GM18858 (cell line): ENCODE data around the gene ADGRD1.

Source experiments
- ATAC-seq: cut with Tn5 transposase; IDR thresholded peaks from one replicate; pipeline ENCODE4 v1.9.1; 2021; ENCODE audit not compliant: unreplicated experiment

The ADGRD1 gene

GRCh38 chr12:131020326-131021153 lies 66.8 kb downstream of the ADGRD1 start:
- ATAC-seq, result no peak

DNA sequence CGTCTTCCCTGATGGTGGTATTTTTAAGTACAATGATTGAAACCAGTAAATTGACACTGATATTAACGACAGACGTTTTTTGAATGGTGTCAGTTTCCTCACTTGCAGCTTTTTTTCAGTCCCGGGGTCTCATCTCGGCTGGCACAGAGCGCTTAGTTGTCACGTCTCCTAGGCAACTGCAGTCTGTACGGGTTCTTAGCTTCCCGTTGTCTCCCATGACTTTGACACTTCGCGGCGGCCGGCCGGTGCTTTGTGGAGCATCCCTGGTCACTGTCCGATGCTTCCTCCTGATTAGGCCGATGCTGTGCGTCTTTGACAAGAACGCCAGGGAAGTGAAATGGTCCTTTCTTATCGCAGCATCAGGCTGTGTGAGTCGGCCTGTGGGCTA lies 67.4 kb downstream of the ADGRD1 start:
- no peak for ATAC-seq

- ATAC-seq, result no peak
Observed at GRCh38 chr12:131024026-131024425, 70.3 kb downstream of the ADGRD1 start.

DNA sequence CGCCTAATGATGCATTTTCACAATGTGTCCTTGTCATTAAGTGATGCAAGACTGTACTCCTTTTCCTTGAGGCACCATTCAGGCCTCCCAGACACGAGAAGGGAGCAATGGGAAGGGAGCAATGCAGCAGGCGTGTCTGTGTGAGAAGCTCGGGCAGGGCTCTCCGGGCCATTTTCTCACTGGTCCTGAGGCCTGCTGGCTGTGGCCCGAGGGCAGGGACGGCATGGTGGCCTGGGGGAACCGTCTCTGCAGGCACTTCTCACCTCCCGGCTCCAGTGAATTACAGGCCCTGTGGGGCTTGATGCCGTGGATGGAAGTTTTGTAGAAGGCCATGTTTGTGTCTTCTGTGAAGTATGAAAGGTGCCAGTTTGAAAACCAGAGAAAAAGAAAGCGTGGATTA lies 71.0 kb downstream of the ADGRD1 start:
- ATAC-seq, result no peak

DNA sequence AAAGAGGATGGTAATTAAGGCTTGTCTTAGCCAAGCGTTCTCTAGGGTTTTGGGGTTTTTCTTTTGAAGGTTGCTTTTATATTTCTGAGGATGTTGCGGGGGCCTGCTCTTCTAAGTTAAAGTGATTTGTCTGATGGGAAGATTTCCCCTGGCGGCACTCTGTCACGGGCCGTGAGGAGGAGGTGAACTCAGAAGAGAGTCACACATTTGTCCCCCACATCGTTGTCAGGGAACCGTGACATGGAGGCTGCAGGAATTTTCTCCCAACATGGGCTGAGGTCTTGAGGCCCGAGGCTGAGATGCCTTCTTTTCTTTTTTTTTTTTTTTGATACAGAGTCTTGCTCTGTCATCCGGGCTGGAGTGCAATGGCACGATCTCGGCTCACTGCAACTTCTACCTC lies 71.5 kb downstream of the ADGRD1 start:
- no peak for ATAC-seq

DNA sequence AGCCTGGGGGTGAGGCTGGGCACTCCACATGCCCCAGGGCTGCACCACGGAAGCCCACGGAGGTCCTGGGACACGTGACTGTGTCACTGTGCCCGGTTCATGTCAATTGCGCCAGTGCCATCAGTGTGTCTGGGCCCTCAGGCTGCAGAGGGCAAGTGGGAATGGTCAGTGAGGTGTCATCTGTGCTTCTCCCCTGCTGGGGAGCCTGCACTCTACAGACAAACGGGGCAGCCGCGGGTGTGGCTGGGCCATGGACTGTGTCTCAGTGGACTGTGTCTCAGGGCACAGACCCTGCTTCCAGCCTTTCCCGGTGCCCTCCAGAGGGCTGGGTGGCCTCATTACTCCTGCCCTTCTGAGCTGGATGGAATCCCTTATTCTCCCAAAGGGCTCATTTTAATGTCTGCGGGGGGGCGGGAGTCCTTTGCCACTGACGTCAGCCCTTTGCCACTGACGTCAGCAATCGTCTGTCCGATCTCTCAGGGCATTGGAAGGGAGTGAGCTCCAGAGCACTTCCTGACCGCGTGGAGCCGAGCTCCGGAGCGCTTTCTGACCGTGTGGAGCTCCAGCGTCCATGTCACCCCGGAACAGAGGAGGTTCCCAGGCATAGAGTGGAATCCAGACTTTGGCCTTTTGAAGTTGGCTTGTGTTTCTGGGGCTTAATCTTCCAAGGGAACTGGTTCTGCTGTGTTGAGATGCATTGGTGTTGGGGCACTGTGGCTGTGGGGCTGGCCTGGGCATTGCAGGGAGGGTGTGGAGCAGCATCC lies 72.4 kb downstream of the ADGRD1 start:
- no peak for ATAC-seq

DNA sequence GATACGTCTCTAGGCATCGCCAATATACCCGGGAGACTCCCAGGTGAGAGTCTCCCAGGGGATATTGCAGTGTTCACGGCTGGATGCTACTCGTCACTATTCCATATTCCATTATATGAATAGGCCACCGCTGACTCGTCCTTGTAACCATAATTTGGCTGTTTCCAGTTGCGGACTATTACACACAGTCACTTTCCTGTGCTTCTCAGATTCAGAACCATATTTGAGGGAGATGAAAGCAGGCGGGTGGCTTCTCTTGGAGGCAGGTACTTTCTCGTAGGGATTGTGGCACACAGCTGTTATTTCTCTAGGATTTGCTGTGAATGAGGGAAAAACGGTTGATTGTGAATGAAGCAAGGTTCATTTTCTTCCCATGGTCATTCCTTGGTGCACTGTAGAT lies 73.0 kb downstream of the ADGRD1 start:
- no peak for ATAC-seq

- no peak for ATAC-seq
Observed at GRCh38 chr12:131027264-131027663, 73.6 kb downstream of the ADGRD1 start.

DNA sequence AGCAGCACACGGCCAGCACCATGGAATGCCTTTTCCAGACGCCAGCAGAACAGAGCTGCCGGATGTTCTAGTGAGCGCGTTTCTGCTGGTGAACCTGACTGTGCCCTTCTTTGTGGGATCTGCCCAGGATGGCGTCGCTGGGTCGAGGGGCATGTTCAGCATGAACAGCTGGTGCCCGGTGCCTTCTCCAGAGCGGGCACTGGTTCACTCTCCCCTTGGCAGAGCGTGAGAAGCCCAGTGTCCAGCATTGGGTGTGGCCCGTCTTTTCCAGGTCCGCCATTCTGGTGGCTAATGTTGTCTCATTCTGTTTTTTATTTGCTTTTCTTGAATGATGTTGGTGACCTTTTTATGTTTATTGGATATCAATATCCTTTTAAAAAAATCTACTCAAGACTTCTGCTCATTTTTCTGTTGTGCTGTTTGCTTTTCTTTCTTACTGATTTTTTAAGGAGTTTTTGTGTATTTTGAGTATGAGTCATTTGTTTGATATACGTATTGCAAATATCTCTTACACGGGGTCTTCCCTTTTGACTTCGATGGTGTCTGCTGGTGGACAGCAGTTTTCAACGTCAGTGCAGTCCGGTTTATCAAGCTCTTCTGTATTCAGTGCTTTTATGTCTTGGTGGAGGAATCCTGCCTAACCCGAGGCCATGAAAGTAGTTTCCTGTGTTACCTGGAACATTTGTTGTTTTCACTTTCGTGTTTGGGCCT lies 74.3 kb downstream of the ADGRD1 start:
- ATAC-seq, result no peak

GRCh38 chr12:131028587-131029338 lies 75.1 kb downstream of the ADGRD1 start:
- ATAC-seq, result no peak

GRCh38 chr12:131030472-131031328 lies 77.0 kb downstream of the ADGRD1 start:
- ATAC-seq, result no peak

DNA sequence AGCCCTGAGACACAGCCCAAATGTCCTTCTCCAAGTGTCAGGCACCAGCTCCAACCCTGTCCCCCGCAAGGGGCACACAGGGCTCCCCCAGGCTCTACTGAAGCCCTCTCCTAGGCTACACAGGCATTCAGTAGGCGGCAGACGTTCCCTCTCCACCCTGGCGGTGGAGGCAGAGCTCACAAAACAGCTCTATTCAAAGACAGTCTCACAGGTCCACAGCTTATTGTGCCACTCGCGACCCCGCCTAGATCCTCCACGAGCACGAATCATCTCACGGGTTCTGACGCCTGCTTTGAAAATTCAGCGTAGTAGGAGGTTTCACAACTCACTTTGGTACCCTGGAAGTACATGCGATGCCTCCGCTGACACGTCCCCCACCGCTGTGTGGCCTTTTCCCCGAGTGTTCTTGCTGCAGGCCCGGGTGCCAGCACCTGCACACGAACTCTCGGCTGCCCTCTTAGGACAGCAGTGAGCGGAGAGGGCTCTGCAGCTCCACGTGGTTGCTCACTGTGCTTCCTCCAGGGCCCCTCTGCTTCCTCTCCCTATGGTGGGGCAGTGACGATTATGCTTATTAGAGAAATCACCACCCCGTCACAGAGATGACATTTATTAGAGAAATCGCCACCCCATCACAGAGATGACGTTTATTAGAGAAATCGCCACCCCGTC lies 78.5 kb downstream of the ADGRD1 start:
- no peak for ATAC-seq

GRCh38 chr12:131033486-131033885 lies 79.8 kb downstream of the ADGRD1 start:
- no peak for ATAC-seq

DNA sequence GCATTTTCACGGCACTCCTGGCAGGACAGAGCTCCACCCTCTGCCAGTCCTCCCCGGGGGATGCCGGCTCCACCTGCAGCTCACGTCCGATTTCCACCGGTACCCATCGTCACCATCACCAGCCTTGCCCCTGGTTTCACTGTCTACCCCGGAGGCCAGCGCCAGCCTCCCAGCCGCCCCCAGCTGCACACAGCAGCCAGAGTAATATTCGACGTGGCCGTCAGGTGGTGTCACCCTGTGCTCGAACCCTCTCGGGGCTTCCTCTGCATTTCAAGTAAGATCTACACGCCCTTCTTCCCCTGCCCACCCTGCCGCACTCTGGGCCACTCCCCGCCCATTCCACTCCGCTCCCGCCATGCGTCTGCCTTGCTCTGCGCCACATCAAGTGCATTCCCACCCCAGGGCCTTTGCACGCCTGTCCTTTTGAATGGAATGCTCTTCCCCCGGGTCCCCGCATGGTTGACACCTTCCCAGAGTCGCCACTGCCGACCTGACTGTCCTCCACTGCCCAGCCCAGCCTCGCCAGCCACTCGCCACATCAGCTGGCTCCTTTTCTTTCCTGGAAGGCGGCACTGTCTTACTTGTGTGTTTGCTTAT lies 80.3 kb downstream of the ADGRD1 start:
- ATAC-seq, result no peak

- no peak for ATAC-seq
Observed at GRCh38 chr12:131034631-131035244, 81.0 kb downstream of the ADGRD1 start.

- ATAC-seq, result no peak
Observed at GRCh38 chr12:131035245-131035681, 81.6 kb downstream of the ADGRD1 start.

DNA sequence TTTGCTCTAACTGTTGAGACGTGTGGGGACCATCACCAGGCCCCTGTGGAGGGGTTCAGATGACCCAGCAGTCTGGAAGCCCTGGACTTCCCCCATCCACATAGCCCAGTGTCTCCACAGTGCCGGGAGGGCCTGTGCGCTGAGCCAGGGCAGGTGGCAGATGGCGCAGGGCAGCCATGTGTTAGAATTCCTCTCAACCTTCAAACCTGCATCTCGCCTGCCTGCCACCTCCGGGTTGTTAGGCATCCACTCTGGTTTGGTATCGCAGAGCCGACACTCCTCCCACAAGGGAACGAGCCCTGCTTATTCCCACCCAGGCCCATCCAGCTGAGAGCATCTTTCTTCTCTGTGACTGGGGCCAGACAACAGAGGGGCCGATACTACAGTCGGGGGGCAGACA lies 84.5 kb downstream of the ADGRD1 start:
- ATAC-seq, result no peak
